Hematopoietic multipotent progenitor cell treated with erythropoietin and hydrocortisone succinate and interleukin-3 and kit ligand, for 8 days (in vitro differentiated cells): ENCODE results near the gene SMPD2.

Experiments used
- DNase-seq: peaks from one replicate; pipeline ENCODE4 v3.0.0-alpha.2; 2015

SMPD2 gene, protein sequence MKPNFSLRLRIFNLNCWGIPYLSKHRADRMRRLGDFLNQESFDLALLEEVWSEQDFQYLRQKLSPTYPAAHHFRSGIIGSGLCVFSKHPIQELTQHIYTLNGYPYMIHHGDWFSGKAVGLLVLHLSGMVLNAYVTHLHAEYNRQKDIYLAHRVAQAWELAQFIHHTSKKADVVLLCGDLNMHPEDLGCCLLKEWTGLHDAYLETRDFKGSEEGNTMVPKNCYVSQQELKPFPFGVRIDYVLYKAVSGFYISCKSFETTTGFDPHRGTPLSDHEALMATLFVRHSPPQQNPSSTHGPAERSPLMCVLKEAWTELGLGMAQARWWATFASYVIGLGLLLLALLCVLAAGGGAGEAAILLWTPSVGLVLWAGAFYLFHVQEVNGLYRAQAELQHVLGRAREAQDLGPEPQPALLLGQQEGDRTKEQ

DNA sequence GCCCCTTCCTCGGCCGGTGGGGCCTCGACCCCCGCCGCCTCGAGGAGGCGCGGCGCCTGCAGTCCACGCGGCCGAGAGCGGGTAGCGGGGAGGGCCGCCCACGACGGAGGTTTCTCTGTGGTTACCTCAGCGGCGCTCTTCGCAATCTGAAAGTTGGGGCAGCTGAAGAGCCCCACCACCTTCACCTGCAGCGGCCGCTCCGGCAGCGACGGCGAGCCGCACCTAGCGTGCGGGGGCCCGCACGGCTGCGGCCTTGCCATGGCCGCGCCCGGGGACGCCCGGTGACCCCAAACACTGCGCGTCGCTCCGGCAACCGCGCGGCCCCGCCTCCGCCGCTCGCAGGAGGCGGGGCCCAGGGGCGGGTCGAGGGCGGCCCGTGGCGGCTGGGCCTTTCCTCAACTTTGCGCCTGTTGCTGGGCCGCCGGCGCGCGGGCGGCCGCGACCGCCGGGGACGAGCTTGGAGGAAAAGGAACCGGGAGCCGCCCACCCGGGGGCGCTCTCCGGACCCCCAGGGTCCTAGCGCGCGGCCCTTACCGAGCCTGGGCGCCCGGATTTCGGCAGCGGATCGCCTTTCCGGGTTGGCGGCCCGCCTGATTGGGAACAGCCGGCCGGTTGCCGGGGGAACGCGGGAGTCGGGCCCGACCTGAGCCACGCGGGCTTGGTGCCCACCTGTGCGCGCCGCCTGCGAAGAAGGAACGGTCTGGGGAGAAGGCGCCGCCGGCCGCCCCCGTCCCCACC, at the start of gene SMPD2, which contains the start of gene PPIL6:
TSS of gene SMPD2 (plus strand) at position 394 of the 738 bp plus-strand sequence. CDS start 398 bp downstream, outside the sequence.
TSS of gene PPIL6 (minus strand) at position 298 of the 738 bp plus-strand sequence. CDS start at position 260, 38 bp downstream.
- DNase-seq, result peak; percentile 84

DNA sequence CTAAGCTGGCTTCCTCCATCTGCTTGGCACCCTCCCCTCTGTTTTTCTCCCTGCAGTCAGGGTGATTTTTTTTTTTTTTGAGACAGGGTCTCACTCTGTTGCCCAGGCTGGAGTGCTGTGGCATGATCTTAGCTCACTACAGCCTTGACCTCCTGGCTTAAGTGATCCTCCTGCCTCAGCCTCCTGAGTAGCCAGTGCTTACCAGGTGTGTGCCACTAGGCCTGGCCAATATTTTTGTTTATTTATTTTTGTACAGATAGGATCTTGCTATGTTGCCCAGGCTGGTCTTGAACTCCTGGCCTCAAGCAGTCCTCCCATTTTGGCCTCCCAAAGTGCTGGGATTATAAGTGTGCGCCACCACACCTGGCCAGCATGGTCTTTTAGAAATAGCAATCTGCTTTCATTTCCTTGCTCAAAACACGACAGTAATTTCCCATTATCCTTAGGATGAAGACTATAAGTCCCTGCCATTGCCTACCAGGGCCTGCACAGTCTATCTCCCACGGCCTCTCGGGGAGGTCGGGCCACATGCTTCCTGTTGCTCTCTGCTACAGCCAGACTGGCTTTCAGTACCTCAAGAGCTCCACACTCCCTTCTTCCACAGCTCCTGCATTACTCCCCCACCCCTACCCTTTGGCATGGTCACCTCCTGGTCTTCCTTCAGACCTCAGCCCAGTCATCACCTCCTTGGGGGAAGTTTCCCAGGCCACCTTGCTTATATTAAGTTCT, 47.2 kb upstream of the SMPD2 start:
- no peak for DNase-seq

DNA sequence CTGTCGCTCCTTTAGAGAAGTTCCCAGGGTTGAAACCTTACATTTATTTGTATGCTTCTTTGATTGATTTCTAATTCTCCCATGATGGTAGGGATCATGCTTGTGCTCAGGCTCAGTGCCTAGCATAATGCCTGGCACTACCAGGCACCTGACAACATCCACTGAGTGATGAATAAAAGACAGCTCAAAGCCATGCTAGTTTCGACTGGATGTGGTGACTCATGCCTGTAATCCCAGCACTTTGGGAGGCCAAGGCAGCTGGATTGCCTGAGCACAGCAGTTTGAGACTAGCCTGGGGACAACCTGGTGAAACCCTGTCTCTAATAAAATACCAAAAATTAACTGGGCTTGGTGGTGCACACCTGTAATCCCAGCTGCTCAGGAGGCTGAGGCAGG, 46.6 kb upstream of the SMPD2 start:
- DNase-seq, result no peak

DNA sequence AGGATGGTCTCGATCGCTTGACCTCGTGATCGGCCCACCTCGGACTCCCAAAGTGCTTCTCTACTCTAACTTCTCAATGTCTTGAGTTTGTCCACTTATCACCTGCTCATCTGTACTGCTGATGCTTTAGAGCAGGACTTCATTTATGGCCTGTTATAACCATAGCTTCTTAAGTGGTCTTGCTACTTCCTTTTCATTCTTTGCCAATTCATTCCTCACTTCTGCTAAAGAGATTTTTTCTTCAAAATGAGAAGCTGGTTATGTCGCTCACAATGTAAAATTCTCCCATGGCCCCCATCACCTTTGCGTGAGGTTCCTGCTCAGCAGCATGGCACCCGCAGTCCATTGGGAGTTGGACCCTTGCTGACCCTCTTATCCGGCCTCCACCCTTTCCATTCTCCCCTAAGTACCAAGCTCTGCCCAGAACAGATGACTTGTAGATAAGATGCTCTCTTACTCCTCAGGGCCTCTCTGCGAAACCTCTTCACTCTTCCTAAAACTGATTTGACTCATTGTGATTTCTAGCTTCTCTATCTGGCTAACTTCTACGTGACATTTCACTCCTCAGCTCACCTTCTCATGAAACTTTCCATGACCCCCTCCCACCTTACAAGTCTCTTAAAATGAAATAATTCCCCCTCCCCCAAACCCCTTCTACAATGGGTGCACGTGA, 44.3 kb upstream of the SMPD2 start:
- no peak for DNase-seq

DNA sequence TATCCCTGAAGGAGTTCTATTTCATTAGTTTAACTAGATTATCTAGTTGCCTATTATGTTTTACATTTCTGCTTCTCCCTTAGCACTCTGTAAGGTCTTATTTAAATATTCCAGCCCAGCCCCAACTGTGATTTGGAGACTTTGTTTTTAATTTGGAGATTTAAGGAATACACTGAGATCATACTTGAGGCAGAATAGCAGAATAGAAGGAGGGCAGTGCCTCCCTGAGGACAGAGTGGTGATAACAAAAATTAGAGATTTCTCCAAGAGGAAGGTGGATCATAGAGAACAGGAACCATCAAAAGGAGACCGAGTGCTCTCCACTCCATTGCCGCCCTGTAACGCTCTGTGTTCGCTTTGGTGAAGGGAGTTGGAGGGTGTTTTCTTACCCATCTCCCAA, 43.5 kb upstream of the SMPD2 start:
- DNase-seq, result peak; percentile 41

DNA sequence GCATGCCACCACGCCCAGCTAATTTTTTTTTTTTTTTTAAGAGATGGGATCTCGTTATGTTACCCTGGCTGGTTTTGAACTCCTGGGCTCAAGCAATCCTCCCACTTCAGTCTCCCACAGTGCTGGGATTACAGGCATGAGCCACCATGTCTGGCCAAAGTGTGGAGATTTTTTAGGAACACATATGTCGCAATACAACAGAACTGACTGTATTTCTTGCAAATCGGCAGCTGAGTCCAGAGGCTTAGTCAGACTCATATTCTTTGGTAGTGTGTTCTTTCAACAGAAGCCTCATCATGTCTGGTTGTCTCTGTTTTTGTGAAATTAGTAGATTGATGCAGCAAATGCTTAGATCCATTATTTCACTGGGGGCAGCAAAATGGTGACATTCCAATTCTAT, 34.3 kb upstream of the SMPD2 start:
- no peak for DNase-seq

DNA sequence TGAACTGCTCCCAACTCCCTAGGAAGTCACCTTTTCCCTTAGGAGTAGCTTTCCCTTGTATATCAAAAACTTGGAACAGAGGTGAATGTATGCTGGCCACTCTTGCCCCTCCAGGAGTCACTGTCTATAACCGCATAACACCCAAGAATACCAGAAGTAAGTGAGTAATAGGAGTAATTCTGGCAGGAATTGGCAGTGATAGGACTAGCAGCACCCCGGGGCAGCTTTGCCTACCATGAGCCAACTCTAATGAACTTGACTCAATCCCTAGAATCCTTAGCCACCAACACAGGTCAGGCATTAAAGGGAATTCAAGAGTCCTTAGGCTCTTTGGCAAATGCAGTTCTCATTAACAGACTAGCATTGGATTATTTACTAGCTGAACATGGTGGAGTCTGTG, 29.5 kb upstream of the SMPD2 start:
- no peak for DNase-seq

DNA sequence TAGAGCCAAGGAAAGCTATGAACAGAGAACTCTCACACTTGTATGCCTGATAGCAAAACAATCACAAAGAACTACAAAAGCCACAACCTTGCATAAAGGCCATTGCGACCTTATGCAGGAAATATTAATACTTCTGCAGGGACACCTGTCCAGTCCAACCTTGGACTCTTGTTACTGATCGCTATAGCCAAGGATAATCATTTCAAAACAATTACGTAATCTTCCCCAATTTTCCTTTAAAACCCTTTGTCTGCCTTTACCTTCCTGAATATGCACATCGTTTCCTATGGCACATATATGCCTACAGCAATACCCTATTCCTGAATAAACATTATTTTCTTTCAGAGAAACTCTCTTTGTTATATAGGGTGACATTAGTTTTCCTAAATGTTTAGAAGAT, 22.9 kb upstream of the SMPD2 start:
- DNase-seq, result no peak

DNA sequence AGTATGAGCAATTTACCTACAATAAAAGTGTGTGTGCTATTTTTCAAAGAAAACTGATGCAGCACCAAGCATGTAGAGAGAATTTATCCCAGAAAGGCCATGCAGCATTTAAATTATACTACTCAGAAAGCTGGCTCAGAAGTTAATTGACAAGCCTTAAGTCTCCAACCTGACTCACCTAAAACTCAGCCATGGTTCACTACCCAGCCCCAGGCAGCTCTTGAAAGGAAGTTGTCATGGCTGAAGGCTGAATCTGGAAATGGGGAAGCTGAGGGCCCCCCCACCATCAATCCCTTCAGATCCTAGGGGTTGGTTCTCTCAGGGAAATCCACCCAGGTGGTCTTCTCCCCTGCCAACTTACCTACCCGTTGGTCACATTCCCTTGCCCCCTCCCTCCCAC, 19.8 kb upstream of the SMPD2 start:
- DNase-seq, result no peak

DNA sequence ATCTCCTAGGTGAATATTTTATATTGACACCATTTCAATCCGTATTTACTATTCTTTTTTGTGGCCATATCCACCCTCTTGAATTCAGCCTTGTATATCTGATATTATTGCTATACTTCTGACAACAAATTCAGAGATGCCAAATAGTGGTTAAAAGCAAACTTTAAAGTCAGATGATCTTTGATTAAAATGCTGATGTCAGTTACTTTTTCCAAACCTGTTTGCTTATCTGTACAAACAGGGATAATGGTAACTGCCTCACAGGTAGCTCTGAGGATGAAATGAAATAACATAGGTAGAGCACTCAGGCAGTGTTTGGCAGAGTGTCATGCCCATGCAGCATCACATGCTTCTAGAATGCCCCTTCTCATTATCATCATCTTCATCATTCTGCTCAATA, 19.3 kb upstream of the SMPD2 start:
- no peak for DNase-seq

DNA sequence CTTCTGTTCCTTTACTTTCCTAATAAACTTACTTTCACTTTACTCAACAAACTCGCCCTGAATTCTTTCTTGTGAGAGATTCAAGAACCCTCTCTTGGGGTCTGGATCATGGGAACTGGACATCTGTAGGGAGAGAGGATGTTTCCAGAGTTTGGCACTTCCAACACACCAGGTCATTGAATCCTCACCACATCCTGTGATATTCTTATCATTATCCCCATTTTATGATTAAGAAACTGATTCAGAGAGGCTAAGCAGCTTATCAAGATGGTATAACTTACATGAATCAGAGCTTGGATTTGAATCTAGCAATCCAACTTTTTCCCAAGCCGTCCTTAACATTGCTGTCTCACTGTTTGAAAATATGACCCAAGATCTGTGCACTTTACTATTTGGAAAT, 15.6 kb upstream of the SMPD2 start:
- no peak for DNase-seq

DNA sequence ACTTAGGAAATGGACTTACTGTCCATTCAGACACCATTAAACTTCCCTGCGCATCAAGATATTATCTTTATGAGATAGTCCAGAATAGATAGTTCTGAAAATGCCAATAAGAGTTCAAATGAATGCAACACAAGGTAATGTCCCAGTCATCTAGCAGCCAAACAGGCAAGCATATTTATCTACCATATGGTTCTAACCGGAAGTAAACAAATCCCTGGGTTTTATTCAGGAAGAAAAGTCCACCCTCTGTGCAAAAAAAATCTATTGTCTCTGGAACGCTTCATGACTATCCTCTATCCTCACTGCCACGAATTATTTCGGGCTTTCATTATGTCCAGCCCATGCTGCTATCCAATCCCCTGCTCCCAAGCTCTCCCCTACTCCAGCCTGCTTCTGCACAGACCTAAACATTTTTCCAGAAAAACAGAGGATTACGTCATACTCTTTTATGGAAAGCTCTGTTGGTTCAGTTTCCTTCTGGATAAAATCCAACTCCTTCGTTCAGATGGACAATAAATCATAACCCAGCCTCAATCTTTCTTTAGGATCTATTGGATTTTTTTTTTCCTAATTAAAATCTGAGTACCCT, 11.5 kb upstream of the SMPD2 start:
- DNase-seq, result no peak

DNA sequence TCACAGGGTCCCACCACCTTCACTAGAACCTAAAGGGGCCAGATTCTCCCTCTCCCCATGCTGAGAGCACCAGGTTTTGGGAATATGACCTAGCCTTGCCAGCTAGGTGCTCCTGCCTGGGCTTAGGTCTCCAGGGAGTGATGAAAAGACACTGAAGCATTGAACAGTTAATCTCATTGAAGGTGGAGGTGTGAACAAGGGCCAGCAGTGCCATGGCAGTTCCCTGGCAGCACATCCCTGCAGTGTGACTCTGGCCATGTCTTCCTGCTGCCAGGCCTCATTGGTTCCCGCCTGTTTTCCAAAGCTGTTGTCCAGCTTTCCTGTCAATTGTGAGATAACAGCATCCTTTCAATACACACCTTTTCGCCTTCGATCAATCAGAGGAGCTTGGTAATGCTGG, 11.0 kb upstream of the SMPD2 start:
- no peak for DNase-seq

DNA sequence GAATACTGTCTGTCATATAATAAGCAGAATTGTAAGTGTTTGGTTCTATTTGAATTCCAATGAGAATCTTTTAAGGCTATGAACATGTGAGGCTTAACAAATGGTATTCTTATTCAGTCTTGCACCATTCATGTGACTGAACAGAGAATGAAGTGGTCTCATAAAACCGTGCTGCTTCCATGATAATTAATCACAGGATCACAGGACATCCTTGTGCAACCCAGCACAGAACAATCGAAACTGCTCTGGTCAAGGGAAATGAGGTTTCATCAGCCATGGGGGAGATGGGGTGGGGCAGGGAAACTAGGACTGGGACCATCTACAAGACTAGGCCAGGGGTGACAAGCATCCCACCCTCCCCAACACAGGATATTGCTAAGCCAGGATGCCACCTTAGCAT, 6.1 kb upstream of the SMPD2 start:
- no peak for DNase-seq

DNA sequence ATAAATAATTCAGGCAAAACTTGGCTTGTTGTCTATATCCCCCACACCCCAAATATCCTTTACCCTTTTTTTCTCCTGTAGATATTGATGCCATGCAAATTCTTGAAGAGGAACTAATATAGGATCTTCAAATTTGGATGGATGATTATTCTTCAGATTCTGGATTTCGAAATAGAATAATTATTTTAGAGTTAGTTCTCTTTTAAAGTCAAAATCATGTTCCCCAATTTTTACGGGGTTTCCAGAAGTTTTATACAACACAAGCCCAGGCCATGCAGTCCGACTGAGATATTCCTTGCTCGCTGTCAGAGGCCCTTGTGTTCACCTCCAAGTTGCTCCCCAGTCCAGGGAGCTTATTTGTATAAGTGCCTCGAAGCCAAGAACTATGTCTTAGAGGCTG, 4.5 kb upstream of the SMPD2 start:
- no peak for DNase-seq

DNA sequence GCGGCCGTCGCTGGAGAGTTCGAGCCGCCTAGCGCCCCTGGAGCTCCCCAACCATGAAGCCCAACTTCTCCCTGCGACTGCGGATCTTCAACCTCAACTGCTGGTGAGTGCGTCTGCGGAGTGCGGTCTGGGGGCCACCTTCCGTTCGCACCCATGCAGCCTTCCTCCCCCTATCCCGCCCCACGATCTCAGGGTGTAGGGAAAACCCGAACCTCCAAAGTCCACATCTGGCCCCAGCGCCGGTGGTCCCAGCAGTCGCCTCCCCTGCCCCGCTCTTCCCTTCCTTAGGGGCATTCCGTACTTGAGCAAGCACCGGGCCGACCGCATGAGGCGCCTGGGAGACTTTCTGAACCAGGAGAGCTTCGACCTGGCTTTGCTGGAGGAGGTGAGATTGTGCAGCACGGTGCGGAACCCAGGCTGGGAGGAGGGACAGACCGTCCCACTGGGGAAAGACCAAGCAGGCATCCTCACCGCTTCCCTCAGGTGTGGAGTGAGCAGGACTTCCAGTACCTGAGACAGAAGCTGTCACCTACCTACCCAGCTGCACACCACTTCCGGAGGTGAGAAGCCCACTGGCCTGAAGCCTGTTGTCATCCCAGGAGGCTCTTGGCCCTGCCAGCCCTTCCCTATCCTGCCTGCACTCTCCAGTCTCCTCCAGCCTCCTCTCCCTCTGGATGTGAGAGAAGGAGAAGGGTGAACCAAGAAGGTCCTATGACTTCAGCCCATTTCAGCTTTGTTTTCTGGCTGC, 719 bp downstream of the SMPD2 start:
- DNase-seq, result peak; percentile 63

DNA sequence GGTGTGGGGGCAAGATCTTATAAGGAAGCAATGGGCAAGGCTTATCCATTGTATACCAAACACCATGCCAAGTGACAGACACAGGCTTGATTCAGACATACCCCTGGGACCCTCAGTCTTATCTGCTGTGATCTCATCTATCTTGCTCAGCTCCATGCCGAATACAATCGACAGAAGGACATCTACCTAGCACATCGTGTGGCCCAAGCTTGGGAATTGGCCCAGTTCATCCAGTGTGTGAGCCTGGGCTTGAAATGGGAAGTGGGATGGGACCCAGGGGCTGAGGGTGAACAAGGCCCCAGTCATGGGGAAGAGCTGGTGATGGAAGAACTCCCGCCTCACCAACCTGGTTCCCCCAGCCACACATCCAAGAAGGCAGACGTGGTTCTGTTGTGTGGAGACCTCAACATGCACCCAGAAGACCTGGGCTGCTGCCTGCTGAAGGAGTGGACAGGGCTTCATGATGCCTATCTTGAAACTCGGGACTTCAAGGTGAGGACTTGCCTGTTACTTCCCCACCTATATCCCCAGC, 1.9 kb downstream of the SMPD2 start:
- DNase-seq, result no peak

DNA sequence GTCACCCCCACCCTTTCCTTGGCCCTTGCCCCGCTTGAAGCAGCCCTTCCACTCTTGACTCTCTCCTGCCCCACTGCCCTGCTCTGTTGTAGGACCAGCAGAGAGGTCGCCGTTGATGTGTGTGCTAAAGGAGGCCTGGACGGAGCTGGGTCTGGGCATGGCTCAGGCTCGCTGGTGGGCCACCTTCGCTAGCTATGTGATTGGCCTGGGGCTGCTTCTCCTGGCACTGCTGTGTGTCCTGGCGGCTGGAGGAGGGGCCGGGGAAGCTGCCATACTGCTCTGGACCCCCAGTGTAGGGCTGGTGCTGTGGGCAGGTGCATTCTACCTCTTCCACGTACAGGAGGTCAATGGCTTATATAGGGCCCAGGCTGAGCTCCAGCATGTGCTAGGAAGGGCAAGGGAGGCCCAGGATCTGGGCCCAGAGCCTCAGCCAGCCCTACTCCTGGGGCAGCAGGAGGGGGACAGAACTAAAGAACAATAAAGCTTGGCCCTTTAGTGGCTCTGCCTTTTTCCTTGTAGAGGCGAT, 3.0 kb downstream of the SMPD2 start:
- no peak for DNase-seq

DNA sequence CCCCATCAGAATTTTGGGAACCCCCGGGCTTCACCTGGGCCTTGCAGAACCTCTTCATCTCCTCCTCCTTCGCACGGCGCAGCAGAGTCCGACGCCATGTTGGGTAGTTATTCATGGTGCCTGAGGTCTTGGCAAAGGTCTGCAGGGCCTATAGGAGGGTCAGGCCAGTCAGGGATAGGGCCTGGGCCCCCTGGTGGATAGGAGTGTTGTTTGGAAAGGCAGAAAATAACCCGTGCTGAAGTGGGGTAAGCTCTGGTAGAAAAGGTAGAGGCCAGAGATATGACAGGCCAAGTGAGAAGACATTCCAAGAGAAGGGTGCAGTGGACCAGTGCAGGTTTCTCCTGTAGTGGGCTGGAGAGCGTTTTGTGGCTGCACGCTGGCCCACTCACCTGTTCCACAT, 4.9 kb downstream of the SMPD2 start:
- no peak for DNase-seq

DNA sequence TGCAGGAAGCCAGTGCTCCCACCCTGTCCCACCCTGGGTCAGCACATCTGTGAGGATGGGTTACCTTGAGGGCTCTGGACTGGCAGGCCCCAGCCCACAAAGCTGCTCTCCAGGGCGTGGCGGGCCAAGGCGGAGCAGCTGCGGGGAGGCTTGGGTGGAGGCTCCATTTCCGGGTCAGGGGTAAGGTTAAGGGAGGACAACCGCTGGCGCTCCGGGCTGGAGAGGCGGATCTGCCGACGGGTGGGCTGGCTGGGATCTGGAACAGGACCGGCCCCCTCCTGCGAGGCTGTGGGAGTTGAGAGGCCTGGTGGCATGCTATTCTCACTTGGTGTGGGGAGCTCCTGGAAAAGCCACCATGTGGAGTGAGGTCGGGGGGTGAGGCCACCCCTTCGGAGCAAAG, 5.5 kb downstream of the SMPD2 start:
- DNase-seq, result no peak

DNA sequence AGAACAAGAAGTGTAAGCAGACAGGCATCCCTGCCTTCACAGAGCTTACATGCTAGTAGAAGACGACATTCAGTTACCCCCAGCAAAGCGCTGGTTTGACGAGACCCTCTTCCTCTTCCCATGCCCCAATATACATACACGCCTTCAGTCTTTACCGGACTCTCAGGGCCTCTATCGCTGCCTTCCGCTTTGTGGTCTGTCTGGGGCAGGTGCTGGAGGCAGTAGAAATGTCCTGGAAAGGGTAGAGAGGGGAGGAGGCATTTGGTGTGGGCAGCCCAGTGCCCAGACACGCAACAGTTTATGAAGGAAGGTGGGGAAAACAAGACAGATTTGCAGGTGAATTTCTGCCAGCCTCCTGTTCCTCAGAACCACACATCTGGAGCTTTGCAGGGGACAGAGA, 6.0 kb downstream of the SMPD2 start:
- DNase-seq, result no peak
